Measurements from ENCODE around the gene KIF2C. TPM values are rescaled to one million over a fixed set of nuclear protein-coding genes. Genes with fewer than 3 reads are reported as not detected.
A peak's percentile ranks its signal among the peaks of the same experiment; 100 is the strongest.

The KIF2C gene
- total RNA-seq, 4 donors from 2014 or later: 0.46 to 0.55 TPM; not detected in 2

GRCh38 chr1:44707112-44707881 lies 32.3 kb upstream of the KIF2C start:
- H3K27me3 ChIP-seq: no peaks in the 10 kb centered on the region
- TF ChIP-seq CTCF (IDR thresholded peaks at IDR 0.05 in 4 of 5, conservative IDR thresholded peaks at IDR 0.05 in 1 of 5) (no peak), POLR2A (IDR thresholded peaks at IDR 0.05) (no peak)
- ATAC-seq: no peak
- H3K36me3 ChIP-seq: no peaks in the 10 kb centered on the region
- H3K4me1 ChIP-seq: peaks cover 0 to 4% of the 10 kb centered on the region in 2 donors
- in situ Hi-C loops (cut with MboI; ENCODE audit: low sequenced_read_pairs in 4 of 4) (no loop called here), intact Hi-C loops (cut with DNase I; ENCODE audit: low total_unique reads) (no loop called here)
- DNase-seq: no peak
- H3K27ac ChIP-seq: no peak overlapping the region
- H3K4me3 ChIP-seq: no peak overlapping the region
- no peaks in the 10 kb centered on the region for H3K9me3 ChIP-seq

- in situ Hi-C loops (cut with MboI; ENCODE audit: low sequenced_read_pairs in 4 of 4) (no loop called here), intact Hi-C loops (cut with DNase I; ENCODE audit: low total_unique reads) (no loop called here)
- peak overlapping the region in 3 of 4 donors; percentile 17 to 39 (median 22) for H3K4me3 ChIP-seq
- DNase-seq (no peak), ATAC-seq (peak; percentile 80 to 82)
- H3K27ac ChIP-seq: no peak overlapping the region
- no peaks in the 10 kb centered on the region for H3K9me3 ChIP-seq
- H3K27me3 ChIP-seq: no peaks in the 10 kb centered on the region
- peak in 4 of 5 experiments; percentile 37 to 64 (median 42) for TF ChIP-seq CTCF (IDR thresholded peaks at IDR 0.05 in 4 of 5, conservative IDR thresholded peaks at IDR 0.05 in 1 of 5)
- no peak for TF ChIP-seq POLR2A (IDR thresholded peaks at IDR 0.05)
- H3K4me1 ChIP-seq: peaks cover 0 to 4% of the 10 kb centered on the region in 2 donors
- no peaks in the 10 kb centered on the region for H3K36me3 ChIP-seq
These were observed 31.4 kb upstream of the KIF2C start for GRCh38 chr1:44707959-44708831.

- ATAC-seq: peak; percentile 95 to 97
- peak; percentile 62 to 82 for DNase-seq
- in situ Hi-C loops (cut with MboI; ENCODE audit: low sequenced_read_pairs in 4 of 4): no loop called here
- intact Hi-C loops (cut with DNase I; ENCODE audit: low total_unique reads): no loop called here
- no peak overlapping the region for H3K4me3 ChIP-seq
- H3K27ac ChIP-seq: peak overlapping the region in 2 of 4 donors; percentile 43 to 71
- no peaks in the 10 kb centered on the region for H3K9me3 ChIP-seq
- peaks cover 0 to 5% (median 0%) of the 10 kb centered on the region in 3 donors for H3K27me3 ChIP-seq
- no peaks in the 10 kb centered on the region for H3K36me3 ChIP-seq
- peaks cover 6 to 8% of the 10 kb centered on the region in 2 donors for H3K4me1 ChIP-seq
- TF ChIP-seq CTCF (IDR thresholded peaks at IDR 0.05 in 4 of 5, conservative IDR thresholded peaks at IDR 0.05 in 1 of 5) (no peak), POLR2A (IDR thresholded peaks at IDR 0.05) (peak in 1 of 2 donors; percentile 44)
These were observed 26.3 kb upstream of the KIF2C start for GRCh38 chr1:44713321-44713781.

- H3K27me3 ChIP-seq: peaks cover 0 to 5% (median 0%) of the 10 kb centered on the region in 3 donors
- no peak overlapping the region for H3K27ac ChIP-seq
- peaks cover 6 to 8% of the 10 kb centered on the region in 2 donors for H3K4me1 ChIP-seq
- TF ChIP-seq POLR2A (IDR thresholded peaks at IDR 0.05) (no peak), CTCF (IDR thresholded peaks at IDR 0.05 in 4 of 5, conservative IDR thresholded peaks at IDR 0.05 in 1 of 5) (no peak)
- in situ Hi-C loops (cut with MboI; ENCODE audit: low sequenced_read_pairs in 4 of 4) (no loop called here), intact Hi-C loops (cut with DNase I; ENCODE audit: low total_unique reads) (no loop called here)
- ATAC-seq: no peak
- H3K4me3 ChIP-seq: no peak overlapping the region
- no peak for DNase-seq
- H3K36me3 ChIP-seq: no peaks in the 10 kb centered on the region
- H3K9me3 ChIP-seq: no peaks in the 10 kb centered on the region
These were observed 25.1 kb upstream of the KIF2C start for GRCh38 chr1:44714532-44714931.

All from gastrocnemius medialis (tissue), 4 donors.